DMS53 treated with DMSO at 0.1 percent for 48 hours (cell line): ENCODE results near the gene PPIC.

Source experiments
- DNase-seq: peaks from one replicate; lab custom pipeline; 2025; ENCODE audit not compliant: unreplicated experiment; lab: John Stamatoyannopoulos, UW

PPIC gene

DNA sequence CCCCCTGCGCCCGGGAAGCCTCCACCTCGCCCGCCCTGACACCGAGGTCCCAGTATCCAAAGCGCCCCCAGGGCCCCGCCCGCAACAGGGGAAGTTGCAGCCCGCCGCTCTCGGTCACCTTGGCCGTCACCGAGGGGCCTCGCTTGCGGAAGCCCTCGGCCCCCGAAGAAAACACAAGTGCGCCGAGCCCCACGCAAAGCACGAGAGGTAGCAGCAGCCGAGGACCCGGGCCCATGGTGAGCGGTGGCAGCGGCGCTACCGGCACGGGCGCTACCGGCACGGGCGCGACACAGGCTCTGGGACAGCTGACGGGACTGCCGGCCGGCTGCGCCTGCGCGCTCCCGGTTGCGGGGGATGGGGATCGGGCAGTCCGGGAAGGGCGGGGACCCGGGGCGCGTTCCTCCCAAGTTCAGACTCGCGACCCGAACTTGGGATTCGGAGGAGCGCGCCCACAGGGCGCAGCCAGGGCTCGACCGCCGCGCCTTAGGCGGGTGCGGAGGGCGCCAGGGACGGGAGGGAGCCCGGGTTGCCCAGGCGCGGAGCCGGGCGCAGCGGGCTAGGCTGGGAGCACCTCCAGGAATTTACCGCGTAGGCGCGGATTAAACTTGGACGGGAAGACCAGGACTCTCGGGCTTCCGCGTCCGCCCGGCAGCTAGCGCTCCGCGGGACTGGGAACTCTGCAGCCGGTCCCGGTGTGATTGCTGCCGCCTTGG, at the start of gene PPIC:
TSS of gene PPIC (minus strand) at position 335 of the 713 bp plus-strand sequence. CDS start at position 235, 100 bp downstream.
- DNase-seq: peak; percentile 45

DNA sequence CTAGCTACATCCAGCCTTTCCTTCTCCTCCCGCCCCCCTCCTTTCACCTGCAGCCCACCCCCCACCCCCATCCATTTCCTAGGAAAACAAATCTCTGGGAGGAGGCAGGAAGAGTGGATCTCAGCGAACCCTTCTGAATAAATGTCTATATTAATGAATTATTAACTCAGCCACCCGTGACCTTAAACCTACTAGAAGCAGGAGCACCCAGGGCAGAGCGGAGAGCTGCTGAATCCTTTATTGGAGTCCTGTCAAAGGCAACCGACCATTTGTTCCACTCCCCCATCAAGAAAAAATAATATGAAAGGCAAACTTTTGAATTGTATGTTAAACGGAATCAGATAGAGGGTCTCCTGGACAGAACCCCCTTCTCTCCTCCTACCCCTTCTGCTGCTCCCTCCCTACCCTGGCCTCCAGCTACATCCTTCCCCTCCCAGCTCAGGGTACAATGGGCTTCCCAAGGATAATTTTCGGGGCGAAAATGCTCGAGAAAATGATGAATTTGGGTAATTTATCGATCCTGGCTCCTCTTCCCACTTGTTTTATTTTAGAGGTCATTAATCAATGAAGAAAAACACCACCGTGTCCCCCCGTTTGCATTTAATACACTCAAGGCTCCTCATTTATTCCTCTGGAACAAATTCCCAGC, 49.2 kb upstream of the PPIC start:
- no peak for DNase-seq

DNA sequence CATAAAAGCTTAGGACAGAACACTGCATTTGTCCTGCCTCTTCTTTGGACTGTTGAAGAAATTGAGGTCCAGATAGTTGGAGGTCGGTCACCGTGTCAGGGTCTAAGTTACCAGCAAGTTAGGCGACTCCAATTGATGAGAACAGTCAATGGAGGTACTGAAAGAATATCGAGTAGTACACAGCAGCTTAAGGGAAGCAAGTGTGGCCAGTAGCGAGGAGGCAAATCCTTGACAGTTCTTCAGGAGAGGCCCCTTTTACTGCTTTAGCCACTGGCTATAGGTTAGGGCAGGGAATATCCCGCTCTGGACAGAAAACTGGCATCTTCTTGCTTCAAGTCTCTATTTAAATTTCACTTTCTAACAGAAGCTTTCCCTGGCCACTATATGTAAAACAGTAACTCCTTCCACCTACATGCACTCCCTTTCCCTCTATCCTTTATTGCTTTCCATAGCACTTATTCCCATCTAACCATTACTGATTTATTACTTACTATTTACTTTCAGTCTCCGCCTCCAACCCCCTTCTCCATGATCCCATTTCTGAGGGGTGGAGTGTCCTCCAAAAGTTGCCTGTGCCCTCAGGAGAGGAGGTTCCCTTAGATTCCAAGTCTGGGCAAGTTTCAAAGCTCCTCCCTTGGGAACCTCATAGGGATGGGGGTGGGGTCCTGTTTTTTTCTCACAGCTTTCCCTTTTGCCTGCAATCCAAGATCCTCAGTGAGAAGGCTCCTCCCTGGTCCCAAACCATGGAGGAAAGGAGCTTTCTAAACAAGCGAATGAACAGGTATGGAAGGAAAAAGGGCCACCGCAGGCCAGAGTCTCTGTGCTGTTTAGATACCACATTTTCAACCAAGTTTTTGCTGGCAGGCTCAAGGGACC, 48.4 kb upstream of the PPIC start:
- no peak for DNase-seq

DNA sequence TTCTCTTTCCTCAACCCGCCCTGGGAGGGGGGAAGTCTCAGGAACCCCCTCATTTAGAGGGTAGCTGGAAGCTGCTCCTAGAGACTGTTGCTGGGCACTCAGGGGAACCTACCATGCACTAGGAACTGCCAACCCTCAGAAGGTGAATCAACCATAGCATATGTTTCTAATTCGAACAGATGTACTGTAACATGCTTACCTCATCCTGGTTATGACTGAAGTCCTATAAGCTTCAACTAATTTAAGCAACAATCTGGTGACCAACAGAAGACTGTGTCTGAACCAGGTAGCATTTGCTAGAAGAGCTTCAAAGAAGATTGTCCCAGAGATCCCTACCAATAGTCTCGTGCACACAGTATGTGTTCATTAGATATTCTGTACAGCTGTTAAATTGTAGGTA, 46.8 kb upstream of the PPIC start:
- DNase-seq: no peak

DNA sequence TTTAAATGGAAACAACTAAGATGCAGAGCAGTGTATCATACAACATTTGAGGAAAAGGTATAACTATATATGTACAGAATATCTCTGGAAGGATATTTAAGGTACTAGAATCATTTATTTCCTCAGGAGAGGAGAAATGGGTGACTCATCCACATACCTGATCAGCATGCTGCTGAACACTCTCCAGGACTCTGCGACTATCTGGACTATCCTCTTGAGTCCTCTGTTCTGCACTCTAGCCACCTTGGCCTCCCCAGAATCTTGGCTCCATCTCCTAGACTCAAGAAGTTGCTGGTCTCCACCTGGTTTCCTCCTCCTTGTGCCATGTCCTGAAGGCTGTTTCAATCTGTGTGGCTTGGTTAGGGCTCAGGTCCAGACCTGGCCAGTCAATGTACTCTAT, 43.7 kb upstream of the PPIC start:
- no peak for DNase-seq

DNA sequence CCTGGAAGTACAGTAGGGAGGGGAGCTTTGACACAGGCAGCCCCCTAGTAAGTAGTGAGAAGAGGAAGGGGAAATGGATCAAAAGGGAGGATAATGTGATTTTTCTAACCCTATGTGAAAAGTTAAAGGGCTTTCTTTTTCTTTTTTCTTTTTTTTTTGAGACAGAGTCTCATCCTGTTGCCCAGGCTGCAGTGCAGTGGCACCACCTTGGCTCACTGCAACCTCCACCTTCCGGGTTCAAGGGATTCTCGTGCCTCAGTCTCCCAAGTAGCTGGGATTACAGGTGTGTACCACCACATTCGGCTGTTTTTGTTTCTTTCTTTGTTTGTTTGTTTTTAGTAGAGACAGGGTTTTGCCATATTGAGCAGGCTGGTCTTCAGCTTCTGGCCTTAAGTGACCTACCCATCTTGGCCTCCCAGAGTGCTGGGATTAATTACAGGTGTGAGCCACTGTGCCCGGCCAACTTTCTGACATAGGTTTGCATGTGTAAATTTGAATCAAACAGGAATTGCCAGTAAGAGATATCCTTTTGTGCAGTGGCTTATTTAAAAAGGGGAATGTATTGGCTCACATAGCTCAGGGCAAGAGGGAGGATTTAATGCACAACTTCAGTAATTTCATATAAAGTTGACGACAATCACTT, 39.1 kb upstream of the PPIC start:
- DNase-seq: no peak

DNA sequence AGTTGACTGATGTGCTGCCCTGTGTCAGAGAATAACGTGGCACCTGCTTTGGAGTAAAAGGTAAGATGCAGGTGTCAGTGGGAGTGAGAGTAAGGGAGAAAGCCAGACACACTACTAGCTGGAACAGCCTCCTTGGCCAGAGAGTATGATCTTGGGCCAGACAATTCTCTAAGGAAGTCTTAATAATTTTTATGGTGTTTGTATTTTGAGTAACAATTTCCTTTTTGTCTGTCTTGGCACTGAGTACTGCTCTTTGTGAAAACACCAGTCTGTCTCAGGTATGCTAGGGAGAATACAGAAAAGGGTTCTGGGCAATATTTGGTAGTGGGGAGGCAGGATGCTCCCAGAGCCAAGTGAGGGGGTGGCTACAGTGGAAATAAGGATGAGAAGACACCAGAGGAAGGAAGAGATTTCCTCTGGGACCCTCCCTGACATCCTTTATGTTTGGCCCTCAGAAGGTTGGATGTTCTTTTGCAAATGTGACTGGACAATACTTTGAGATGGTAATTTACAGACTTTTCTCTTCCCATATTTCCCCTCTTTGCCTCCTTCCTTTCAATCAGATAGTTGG, 31.9 kb upstream of the PPIC start:
- no peak for DNase-seq

DNA sequence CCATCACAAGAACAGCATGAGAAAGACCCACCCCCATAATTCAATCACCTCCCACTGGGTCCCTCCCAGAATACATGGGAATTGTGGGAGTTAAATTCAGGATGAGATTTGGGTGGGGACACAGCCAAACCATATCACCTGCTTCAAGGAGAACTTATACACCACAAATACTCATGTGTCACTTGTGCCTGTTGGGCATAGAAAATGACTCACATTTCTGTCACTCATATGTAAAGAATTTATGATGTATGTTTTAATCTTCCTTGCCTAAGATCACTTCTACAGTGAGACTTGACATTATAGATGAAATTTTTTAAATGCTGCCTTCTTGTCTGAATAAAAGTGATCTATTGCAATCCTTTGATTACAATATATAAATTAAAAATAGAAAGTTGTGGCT, 29.5 kb upstream of the PPIC start:
- DNase-seq: no peak

DNA sequence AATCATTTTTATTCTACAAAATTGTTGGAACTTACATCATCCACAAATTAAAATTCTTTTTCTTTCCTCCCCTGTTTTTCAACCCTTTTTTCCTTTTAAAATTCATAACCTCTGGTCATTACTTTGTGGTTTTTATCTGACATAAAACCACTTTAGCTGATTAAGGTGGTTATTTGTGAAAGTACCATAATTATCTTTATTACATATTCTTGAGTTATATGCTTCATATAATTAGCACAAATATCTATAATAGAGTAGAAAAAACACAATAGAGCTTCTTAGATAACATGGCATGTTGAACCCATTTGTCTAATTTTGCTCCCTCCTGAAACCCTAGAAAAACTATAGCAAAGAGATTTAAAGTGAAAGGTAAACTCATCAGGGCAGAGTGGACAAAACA, 22.9 kb upstream of the PPIC start:
- no peak for DNase-seq

DNA sequence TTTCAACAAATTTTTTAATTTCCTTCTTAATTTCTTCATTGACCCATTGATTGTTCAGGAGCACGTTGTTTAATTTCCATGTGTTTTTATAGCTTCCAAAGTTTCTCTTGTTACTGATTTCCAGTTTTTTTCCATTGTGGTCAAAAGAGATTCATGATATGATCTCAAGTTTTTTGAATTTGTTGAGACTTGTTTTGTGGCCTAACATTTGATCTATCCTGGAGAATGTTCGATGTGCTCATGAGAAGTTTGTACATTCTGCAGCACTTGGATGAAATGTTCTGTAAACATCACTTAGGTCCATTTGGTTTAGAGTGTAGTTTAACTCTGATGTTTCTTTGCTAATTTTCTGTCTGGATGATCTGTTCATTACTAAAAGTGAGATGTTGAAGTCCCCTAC, 14.7 kb upstream of the PPIC start:
- no peak for DNase-seq

DNA sequence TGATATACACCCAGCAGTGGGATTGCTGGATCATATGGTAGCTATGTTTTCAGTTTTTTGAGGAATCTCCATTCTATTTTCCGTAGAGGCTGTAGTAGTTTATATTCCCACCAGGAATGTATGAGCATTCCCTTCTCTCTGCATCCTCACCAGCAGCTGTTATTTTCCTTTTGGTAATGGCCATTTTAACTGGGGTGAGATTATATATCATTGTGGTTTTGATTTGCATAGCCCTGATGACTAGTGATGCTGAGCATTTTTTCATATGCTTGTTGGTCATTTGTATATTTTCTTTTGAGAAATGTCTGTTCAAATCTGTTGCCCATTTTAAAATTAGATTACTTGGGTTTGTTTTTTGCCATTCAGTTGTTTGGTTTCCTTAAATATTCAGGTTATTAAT, 11.2 kb upstream of the PPIC start:
- DNase-seq: no peak

DNA sequence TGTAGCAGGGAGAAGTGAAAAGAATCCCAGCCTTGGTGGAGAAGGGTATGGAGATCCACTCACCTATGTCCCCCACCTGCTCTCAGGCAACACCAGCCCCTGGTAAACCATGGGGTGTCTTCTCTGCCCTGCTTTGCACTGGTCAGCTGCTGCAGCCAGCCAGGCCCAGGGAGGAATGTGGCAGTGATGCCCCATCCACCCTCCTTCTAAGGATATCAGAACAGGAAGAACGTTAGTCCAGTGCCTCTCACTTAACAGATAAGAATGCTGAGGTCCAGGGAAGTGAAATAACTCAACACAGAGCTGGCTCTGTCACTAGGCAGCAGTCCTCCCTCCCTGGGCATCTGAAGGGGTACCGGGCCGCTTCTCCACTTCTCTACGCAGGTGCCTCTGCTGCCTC, 9.7 kb upstream of the PPIC start:
- no peak for DNase-seq

DNA sequence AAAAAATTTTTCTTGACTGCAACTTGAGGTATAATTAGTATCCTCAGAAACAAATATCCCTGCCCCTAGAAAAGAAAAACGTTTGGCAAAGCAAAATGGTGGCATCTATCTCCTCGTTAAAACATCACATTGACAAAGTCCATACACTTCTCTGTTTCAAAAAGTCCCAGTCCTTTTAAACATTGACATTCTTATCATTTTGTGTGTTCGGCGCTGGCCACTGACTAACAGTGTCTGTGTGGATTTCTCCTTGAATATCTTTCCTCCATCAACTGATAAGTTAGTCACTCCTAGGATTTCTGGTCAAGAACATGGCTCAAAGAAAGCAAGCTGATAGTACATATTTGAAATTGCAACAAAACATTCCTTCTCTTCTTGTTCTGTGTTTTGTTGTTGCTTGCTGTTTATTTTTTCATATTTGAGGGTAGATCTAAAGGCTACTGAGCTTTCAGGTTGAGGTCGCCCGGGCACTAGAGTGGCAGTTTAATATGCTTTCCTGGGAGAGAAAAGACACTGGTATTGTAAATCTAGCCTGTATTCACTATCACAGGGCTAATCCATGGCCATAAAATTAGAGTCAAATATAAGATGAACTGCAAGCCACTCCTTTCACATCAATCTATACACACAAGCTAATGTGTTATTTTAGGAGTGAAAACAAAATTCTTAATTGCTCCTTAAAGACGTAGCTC, 8.5 kb upstream of the PPIC start:
- DNase-seq: no peak

DNA sequence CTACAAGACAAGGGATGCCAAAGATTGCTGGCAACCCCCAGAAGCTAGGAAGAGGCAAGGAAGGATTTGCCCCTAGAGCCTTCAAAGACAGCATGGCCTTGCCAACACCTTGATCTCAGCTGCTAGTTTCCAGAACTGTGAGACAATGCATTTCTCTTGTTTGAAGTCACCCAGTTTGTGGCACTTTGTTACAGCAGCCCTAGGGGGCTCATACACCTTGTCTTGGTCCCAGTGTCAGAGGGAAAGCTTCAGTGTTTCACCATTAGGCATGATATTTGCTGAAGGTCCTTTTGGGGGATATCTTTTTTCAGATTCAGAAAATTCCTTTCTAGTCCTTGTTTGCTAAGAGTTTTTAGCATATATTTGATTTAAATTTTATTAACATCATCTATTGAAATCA, 3.1 kb upstream of the PPIC start:
- DNase-seq: no peak

DNA sequence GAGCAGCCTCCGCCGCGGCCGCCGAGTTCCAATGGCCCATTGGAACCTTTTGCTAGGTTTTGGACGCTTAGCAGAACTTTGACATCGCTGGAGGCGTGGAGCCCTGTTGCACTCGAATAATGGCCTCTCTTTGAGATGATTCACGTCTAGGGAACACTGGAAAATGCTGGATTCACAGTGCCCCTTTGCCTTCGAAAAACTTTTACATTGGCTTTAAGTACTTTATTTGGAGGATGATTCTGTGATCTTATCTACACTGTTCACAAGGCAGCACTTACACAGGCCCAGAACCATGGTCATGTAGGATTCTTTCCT, 536 bp upstream of the PPIC start:
- DNase-seq: no peak

DNA sequence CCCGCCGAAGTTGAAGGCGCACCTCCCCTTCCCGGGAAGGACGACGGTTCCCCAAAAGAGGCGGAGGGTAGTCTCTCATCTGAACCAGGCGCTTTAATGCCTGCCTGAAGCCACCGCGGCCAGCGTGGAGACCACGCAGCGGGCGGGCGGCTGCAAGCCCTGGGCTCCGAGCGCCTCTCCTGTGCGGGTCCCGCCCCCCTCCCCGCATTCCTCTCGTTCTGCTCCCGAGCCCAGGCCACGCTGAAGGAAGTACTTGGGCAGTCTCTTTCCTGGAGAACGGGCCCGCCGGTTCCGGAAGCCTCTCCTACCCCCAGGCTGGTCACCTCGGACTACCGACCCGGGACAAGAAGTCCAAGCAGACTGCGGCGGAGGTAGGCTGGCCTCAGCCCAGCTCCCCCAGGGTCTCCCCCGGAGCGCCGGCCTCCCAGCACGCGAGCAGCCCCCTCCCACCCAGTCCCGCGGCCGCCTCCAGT, 571 bp downstream of the PPIC start:
- peak; percentile 29 for DNase-seq

DNA sequence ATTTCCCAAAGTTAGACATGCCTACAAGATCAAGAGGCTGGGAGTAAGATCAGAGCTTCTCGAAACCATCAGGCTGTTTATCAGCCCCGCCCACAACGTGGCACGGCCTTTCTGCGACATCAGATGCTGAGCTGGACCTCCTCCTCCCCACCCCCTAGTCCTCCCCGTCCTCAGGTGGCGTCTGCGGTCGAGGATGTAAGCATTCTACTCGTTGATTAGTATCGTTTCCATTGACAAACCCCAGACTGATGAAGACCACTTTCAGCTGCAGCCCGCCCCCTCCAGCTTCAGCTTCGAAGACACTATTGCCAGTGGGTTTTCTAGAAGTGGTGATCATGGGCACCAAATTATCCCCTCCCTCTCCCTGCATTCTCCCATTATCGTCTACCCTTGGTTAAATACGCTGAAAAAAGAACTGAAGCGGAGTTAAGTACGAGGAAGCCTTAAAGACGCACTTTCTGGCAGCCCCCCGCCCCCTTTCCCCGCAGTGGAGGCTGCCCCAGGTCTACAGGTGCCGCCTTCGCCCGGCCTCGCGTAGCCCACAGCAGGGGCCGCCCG, 1.1 kb downstream of the PPIC start:
- DNase-seq: peak; percentile 68

DNA sequence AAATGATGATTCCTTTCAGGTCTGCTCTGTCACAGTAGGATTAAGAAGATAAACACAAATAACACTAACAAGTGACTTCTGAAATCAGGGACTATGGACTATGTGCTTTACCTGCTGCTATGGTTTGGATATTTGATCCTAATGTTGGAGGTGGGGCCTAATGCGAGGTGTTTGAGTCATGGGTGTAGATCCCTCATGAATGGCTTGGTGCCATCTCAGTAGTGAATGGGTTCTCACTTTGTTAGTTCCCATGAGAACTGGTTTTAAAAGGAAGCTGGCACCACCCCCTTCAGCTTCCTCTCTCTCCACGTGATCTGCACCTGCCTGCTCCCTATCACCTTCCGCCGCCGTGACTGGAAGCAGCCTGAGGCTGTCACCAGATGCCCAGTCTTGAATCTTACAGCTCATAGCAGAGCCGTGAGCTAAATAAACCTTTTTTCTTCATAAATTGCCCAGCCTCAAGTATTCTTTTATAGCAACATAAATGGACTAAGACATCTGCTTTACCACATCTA, 3.3 kb downstream of the PPIC start:
- DNase-seq: no peak

DNA sequence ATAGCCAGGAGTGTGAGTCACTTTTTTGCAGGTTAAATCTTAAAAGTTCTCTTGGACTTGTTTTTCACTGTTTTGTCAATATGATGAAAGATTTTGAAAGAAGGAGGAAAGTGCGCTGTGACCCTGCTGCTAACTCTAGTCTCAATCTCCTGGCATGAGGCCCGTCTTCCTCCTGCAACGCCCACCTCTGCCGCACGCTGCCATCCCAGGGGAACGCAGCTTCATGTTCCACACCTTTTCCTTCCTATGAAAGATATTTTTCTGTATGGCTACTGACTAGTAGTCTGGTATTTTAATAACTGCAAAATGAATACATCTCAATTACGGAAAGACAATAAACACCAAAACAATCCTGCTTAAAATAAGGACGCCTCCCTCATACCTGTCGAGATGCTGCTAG, 8.3 kb downstream of the PPIC start:
- DNase-seq: no peak

DNA sequence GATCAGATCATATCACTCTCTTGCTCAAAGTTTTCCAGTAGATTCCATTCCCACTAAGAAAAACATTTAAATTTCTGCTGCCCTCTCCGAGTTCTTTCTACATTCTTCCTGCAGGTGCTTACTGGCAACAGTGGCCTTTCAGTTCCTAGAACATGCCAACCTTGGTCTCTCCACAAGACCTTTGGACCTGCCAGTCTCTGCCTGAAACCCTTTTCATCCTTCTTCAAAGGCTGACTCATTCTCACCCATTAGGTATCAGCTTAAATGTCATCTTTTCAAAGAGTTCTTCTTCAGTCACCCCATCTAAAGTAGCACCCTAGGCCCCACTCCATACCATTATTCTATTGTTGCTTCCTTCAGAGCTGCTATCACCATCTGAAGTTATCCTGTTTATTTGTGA, 21.8 kb downstream of the PPIC start:
- no peak for DNase-seq
